Neural cell (in vitro differentiated cells): Measurements from ENCODE around the gene CKM. TPM values are rescaled to one million over a fixed set of nuclear protein-coding genes. Genes with fewer than 3 reads are reported as not detected.

Source experiments
- H2AFZ ChIP-seq: fragments of 200-600, 300-800 bp; sonication (generic), shearing (Covaris generic); 2 replicates; pipeline ENCODE4 v1.6.0; 2014; ENCODE audit warnings: low read depth, mild to moderate bottlenecking, antibody characterized with exemption, low read length, moderate library complexity
- H3F3A ChIP-seq: fragments of 200-600 bp; shearing (Covaris generic); 2 replicates; pipeline ENCODE4 v1.6.1; 2016; ENCODE audit warnings: mild to moderate bottlenecking, moderate library complexity, mixed read lengths, antibody characterized with exemption, low read length; ENCODE audit not compliant: insufficient read depth, poor library complexity, severe bottlenecking
- H3K27ac ChIP-seq: fragments of 200-600, 300-800 bp; sonication (generic), shearing (Covaris generic); 2 replicates; pipeline ENCODE4 v1.5.1; 2014; ENCODE audit warnings: mild to moderate bottlenecking, low read length, moderate library complexity
- H3K27me3 ChIP-seq: fragments of 300-800, 200-600 bp; sonication (generic), shearing (Covaris generic); 2 replicates; pipeline ENCODE4 v1.6.0; 2014; ENCODE audit warnings: mild to moderate bottlenecking, low read depth, low read length, moderate library complexity; ENCODE audit not compliant: insufficient read depth
- H3K36me3 ChIP-seq: fragments of 300-800, 200-600 bp; sonication (generic), shearing (Covaris generic); 2 replicates; pipeline ENCODE4 v1.5.1; 2014; ENCODE audit warnings: mild to moderate bottlenecking, antibody characterized with exemption, low read length, moderate library complexity; ENCODE audit not compliant: insufficient read depth
- H3K4me2 ChIP-seq: fragments of 300-800, 200-600 bp; sonication (generic), shearing (Covaris generic); 2 replicates; pipeline ENCODE4 v1.6.0; 2014; ENCODE audit warnings: mild to moderate bottlenecking, low read length
- H3K4me3 ChIP-seq: fragments of 300-800, 200-600 bp; sonication (generic), shearing (Covaris generic); 2 replicates; pipeline ENCODE4 v1.5.1; 2014; ENCODE audit warnings: mild to moderate bottlenecking, low read length, moderate library complexity
- H3K79me2 ChIP-seq: fragments of 200-600 bp; shearing (Covaris generic); replicated peaks from 2 replicates; pipeline ENCODE4 v1.6.0; 2014; ENCODE audit warnings: mild to moderate bottlenecking, low read length, moderate library complexity; ENCODE audit not compliant: insufficient read depth
- H3K9ac ChIP-seq: fragments of 300-800, 200-600 bp; sonication (generic), shearing (Covaris generic); 2 replicates; pipeline ENCODE4 v1.6.1; 2016; ENCODE audit warnings: mild to moderate bottlenecking, low read length, mixed read lengths
- H3K9me2 ChIP-seq: fragments of 200-600 bp; shearing (Covaris generic); 2 replicates; pipeline ENCODE4 v1.6.1; 2016; ENCODE audit warnings: mild to moderate bottlenecking, low read length, mixed read lengths; ENCODE audit not compliant: insufficient read depth
- H3K9me3 ChIP-seq: fragments of 200-600, 300-800 bp; sonication (generic), shearing (Covaris generic); 2 replicates; pipeline ENCODE4 v1.6.1; 2016; ENCODE audit warnings: mild to moderate bottlenecking, mixed run types, low read length, moderate library complexity, mixed read lengths
- H4K20me1 ChIP-seq: fragments of 200-600 bp; shearing (Covaris generic); 2 replicates; pipeline ENCODE4 v1.6.1; 2016; ENCODE audit warnings: mild to moderate bottlenecking, mixed run types; ENCODE audit not compliant: insufficient read depth
- CTCF ChIP-seq: fragments of 450-650 bp; IDR thresholded peaks from 2 replicates; pipeline ENCODE4 v1.5.1; 2014; ENCODE audit warnings: antibody characterized with exemption, mild to moderate bottlenecking, moderate library complexity; ENCODE audit not compliant: poor library complexity, severe bottlenecking
- EP300 ChIP-seq: fragments of 450-650 bp; conservative IDR thresholded peaks from 2 replicates; pipeline ENCODE4 v1.6.1; 2014; ENCODE audit warnings: antibody characterized with exemption, mild to moderate bottlenecking, moderate library complexity; ENCODE audit not compliant: poor library complexity, severe bottlenecking
- EZH2 ChIP-seq: fragments of 200-600, 300-800 bp; shearing (Covaris generic), sonication (generic); IDR thresholded peaks from 2 replicates; pipeline ENCODE4 v1.6.1; 2014; ENCODE audit warnings: antibody characterized with exemption, low read length, borderline replicate concordance, mild to moderate bottlenecking; ENCODE audit not compliant: insufficient read depth, poor library complexity, severe bottlenecking
- MXI1 ChIP-seq: fragments of 450-650 bp; conservative IDR thresholded peaks from 2 replicates; pipeline ENCODE4 v1.6.1; 2014; ENCODE audit warnings: antibody characterized with exemption, mild to moderate bottlenecking; ENCODE audit not compliant: poor library complexity, severe bottlenecking
- POLR2AphosphoS5 ChIP-seq: IDR thresholded peaks from 2 replicates; pipeline ENCODE4 v1.6.1; 2012
- RAD21 ChIP-seq: fragments of 450-650 bp; conservative IDR thresholded peaks from 2 replicates; pipeline ENCODE4 v1.6.1; 2014; ENCODE audit warnings: antibody characterized with exemption, mild to moderate bottlenecking, moderate library complexity
- REST ChIP-seq: IDR thresholded peaks from 2 replicates; pipeline ENCODE4 v1.6.1; 2012; ENCODE audit warnings: borderline replicate concordance
- SMC3 ChIP-seq: fragments of 450-650 bp; conservative IDR thresholded peaks from 2 replicates; pipeline ENCODE4 v1.6.1; 2014; ENCODE audit warnings: antibody characterized with exemption, mild to moderate bottlenecking, moderate library complexity; ENCODE audit not compliant: poor library complexity
- TAF1 ChIP-seq: IDR thresholded peaks from 2 replicates; pipeline ENCODE4 v1.6.1; 2012; ENCODE audit warnings: low read depth
- polyA minus RNA-seq: library from RNA; depleted of rRNA, polyadenylated mRNA; stranded (reverse); fragments of >200 nt; gene quantifications from 2 replicates; pipeline ENCODE4 v1.2.3, GENCODE V29; 2014
- polyA plus RNA-seq: library from polyadenylated mRNA; depleted of rRNA; stranded (reverse); fragments of >200 nt; gene quantifications from 2 replicates; pipeline ENCODE4 v1.2.3, GENCODE V29; 2014

CKM gene
- polyA plus RNA-seq (0.14 TPM in 1 of 2 replicates, not detected in the other), polyA minus RNA-seq (not detected in 2 replicates)

DNA sequence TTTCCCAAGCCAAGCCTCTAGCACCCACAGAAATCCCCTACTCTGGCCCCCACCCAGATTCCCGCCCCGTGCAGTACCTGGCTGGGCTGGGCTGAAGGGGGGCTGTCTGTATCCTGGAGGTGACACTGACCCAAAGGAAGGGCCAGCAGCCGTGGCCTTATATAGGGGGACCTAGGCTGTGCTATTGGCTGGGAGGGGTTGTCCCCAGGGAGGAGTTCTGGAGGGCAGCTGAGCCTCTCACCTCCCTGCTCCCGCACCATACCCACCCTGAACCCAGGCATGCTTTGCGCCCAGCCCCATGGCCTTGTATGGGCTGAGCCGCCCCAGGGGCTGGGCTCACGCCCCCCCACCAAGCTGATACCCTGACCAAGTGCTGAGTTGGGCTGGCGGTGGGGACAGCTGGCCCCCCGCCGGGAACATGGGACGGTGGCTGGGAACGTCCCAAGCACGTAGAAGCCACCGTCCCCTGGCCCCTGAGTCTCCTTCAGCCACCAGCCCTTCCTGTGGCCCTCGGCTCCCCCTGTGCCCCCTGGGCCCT lies at the start of gene CKM:
Gene CKM, minus strand, starts transcription at position 132 of the 538 bp plus-strand sequence. CDS start 3,162 bp downstream, outside the sequence.
- Histone ChIP-seq H3F3A (no peaks in the 10 kb centered on the region), H3K9me3 (no peaks in the 10 kb centered on the region), H3K36me3 (no peaks in the 10 kb centered on the region), H3K9ac (no peak within 1 kb of the TSS), H3K9me2 (no peaks in the 10 kb centered on the region), H3K4me3 (no peak within 1 kb of the TSS), H2AFZ (no peak within 1 kb of the TSS), H3K4me2 (no peak within 1 kb of the TSS), H3K27ac (no peak within 1 kb of the TSS), H3K27me3 (no peaks in the 10 kb centered on the region), H4K20me1 (no peaks in the 10 kb centered on the region), H3K79me2 (no peaks in the 10 kb centered on the region)
- TF ChIP-seq RAD21 = no peak
- TF ChIP-seq REST = no peak
- no peak for TF ChIP-seq TAF1
- no peak for TF ChIP-seq SMC3
- TF ChIP-seq CTCF = no peak
- TF ChIP-seq EZH2 = no peak
- TF ChIP-seq POLR2AphosphoS5 = no peak
- no peak for TF ChIP-seq MXI1

DNA sequence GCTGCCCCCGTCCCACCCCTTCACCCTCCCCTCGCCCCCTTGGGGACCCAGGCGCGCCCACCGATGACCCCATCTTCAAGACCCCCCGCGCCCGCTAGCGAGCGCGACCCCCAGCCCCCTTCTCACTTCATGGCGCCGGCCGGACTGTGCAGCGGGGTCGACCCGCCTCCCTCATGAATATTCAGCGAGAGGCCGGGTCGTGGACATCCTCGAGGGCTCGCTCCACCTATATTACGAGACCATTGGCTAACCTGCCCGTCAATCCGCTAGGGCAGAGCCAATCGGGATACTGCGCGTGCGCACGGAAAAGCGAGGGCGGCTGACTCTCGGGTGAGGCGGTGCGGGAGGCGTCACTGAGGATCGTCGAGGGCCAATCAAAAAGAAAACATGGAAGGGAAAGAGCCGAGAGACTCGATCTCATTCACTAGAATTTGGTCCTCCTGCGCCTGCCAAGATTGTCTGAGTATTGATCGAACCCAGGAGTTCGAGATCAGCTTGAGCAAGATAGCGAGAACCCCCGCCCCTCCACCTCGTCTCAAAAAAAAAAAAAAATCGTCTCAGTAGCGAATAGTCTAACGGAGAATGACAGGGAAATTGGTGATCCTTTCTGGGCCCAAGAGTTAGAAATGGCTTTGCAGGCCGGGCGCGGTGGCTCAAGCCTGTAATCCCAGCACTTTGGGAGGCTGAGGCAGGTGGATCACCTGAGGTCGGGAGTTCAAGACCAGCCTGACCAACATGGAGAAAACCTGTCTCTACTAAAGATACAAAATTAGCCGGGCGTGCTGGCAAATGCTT lies 47.9 kb upstream of the CKM start, which contains the start of gene ERCC2:
Gene ERCC2, minus strand, starts transcription at position 164 of the 795 bp plus-strand sequence. Its CDS starts 33 bp downstream, at position 131.
- peak within 1 kb of the TSS; percentile 97 for H3K4me3 ChIP-seq
- no peak for TF ChIP-seq CTCF
- TF ChIP-seq EP300 = no peak
- peak; percentile 30 for TF ChIP-seq SMC3
- peak; percentile 88 for TF ChIP-seq TAF1
- no peak for TF ChIP-seq RAD21
- peak; percentile 74 for TF ChIP-seq POLR2AphosphoS5
- no peak for TF ChIP-seq EZH2
- peak; percentile 5 for TF ChIP-seq MXI1
- TF ChIP-seq REST = peak; percentile 56
- no peaks in the 10 kb centered on the region for H3K9me2 ChIP-seq
- H3K36me3 ChIP-seq = no peaks in the 10 kb centered on the region
- peak within 1 kb of the TSS; percentile 81 for H3K9ac ChIP-seq
- H2AFZ ChIP-seq = peak within 1 kb of the TSS; percentile 84
- H3K9me3 ChIP-seq = no peaks in the 10 kb centered on the region
- peaks cover 8% of the 10 kb centered on the region for H3K79me2 ChIP-seq
- H3K27me3 ChIP-seq = no peaks in the 10 kb centered on the region
- no peaks in the 10 kb centered on the region for H3F3A ChIP-seq
- H3K4me2 ChIP-seq = peak within 1 kb of the TSS; percentile 78
- peak within 1 kb of the TSS; percentile 92 for H3K27ac ChIP-seq
- no peaks in the 10 kb centered on the region for H4K20me1 ChIP-seq
